GM18858 (cell line): ENCODE results near the gene RNASE7.
"Not testable (repeated sequence)": the region's sequence is repeated elsewhere in the genome, so short reads cannot be mapped to it uniquely, and the experiment has no call there.

Source experiments
- ATAC-seq: cut with Tn5 transposase; IDR thresholded peaks from one replicate; pipeline ENCODE4 v1.9.1; 2021; ENCODE audit not compliant: unreplicated experiment

Gene RNASE7

GRCh38 chr14:21023174-21023573 is 19.0 kb upstream of the RNASE7 start:
- ATAC-seq: no peak

- no peak for ATAC-seq
Measured at GRCh38 chr14:21023817-21024584, 18.2 kb upstream of the RNASE7 start.

- no peak for ATAC-seq
Measured at GRCh38 chr14:21024585-21025370, 17.4 kb upstream of the RNASE7 start, which contains the start of gene NDRG2. NDRG2 (minus strand) TSS chr14:21025061; CDS start chr14:21023315, 1,746 bp downstream.

GRCh38 chr14:21025371-21026273 is 16.5 kb upstream of the RNASE7 start:
- no peak for ATAC-seq

DNA sequence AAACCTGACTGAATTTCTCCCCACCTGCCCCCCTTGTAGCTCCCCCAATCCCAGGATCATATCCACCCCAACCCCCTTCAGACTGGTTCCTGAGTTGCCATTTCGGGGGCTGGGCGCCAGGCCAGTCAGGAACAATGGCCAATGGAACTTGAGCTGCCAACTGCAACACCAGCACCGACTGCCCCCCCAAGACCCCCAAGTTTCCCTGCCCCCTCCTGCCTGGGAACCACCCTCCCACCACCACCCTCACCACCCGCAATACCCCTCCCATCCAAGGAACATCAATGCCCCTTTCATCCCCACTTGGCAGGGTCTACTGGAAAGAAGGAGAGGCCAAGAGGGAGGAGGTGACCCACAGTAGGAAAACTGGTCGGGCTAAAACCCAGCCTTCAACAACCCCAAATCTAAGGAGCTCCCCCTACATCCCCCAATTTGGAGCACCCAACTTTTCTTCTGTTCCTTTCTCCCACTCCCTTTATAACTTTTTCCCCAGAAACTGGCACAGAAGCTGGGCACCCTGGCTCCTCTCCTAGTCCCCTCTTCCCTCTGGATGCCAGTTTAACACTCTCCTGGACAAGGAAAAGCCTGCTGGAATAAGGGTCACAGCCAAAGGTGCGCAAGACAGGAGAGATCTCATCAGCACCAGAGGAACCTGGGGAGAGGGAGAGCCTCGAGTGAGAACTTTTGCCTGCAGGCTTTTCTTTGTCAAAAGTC is 15.7 kb upstream of the RNASE7 start:
- ATAC-seq: no peak

DNA sequence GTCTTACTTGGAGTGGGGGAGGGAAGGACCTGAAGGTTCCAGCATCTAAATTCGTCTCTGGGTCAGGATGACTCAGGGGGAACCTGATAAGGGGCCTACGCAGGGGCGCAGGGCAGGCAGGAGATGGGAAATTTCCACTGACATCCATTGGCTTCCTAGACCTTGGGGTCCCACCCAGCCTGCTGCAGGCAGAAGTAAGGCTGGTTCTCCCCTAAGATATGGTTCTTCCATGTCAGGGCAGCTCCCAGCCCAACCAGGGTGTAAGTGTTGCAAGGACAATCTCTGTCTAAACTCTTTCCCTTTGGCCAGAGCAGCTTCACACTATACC is 15.2 kb upstream of the RNASE7 start:
- ATAC-seq: no peak

- no peak for ATAC-seq
Measured at GRCh38 chr14:21029917-21030316, 12.2 kb upstream of the RNASE7 start, which contains the start of gene TPPP2. TPPP2 (plus strand) TSS chr14:21030217; CDS start chr14:21030582, 365 bp downstream.

DNA sequence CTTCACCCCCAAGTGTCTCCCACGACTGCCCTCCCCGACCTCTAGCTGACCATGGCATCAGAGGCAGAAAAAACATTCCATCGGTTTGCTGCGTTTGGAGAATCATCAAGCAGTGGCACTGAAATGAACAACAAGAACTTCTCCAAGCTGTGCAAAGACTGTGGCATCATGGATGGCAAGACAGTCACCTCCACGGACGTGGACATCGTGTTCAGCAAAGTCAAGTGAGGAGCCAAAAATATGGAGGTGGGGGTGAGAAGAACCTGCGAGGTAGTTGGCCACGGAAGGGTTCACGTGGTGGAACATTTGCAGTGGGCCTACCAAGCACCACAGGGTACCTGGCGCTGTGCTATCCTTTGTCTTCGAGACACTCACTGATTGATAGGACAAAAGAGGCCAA is 11.6 kb upstream of the RNASE7 start:
- no peak for ATAC-seq

GRCh38 chr14:21032326-21033132 is 9.6 kb upstream of the RNASE7 start:
- no peak for ATAC-seq

DNA sequence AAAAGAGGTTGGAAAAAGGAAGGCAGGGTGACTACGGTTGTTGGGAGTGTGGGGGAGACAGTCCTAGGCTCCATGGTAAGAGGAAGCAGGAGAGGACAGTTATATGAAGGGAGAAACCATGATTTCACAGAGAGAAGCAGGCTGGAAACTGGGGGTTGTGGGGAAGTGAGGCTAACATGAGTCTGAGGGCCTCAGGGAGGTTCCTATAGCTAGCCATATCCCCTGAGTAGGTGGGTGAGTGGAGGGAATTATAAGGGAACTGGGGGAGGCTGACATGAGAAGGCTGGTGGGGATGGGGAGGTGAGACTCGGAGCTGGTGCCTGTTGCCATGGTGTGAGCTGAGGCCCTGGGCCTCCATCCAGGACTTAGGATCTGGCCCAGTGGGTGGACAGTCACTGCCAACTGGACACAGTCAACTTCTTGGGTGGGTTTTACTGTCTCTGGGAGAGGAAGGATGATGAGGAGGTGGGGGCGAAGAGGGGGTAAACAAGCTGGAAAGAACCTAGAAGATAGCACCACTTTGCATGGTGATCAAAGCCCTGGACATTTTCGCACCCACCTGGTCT is 8.9 kb upstream of the RNASE7 start:
- no peak for ATAC-seq

DNA sequence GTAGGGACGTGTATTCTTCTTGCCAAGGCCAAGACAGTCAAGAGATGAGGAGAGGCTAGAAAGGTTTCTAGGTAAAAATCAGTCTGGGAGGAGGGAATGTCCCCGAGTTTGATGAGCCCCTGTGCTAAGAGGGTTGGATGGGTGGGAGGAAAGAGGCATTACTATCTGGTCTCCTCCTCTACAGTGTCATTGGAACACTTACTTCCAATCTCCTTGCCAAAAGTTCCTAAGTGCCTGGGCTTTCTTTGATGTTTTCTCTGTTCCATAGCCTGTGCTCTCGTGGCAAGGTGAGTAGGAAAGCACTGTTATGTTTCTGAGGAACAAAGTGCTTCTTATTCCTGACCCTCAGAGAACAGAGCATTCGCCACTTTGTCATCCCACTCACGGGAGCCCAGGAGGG is 7.5 kb upstream of the RNASE7 start, which contains the start of gene RNASE13:
Gene RNASE13, minus strand, starts transcription at position 101 of the 400 bp plus-strand sequence. CDS start 519 bp downstream, outside the sequence.
- ATAC-seq: no peak

GRCh38 chr14:21036751-21037150 is 5.4 kb upstream of the RNASE7 start:
- no peak for ATAC-seq

DNA sequence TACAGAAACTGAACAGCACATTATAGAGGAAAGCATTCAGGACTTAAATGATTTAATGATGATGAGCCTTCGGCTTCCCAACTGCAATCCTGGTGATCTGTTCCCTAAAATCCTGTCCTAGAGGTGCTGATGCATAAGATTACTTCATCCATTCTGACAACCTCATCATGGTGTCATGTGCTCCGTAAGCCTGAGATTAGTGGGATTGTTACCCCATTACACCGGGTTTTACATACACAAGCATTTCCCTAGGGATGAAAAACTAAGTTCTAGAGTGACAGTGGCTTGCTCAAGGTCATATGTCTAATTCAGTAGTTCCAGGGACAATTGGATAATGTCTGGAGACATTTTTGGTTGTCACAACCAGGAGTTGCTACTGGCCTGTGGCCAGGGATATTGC is 5.0 kb upstream of the RNASE7 start:
- ATAC-seq: no peak

DNA sequence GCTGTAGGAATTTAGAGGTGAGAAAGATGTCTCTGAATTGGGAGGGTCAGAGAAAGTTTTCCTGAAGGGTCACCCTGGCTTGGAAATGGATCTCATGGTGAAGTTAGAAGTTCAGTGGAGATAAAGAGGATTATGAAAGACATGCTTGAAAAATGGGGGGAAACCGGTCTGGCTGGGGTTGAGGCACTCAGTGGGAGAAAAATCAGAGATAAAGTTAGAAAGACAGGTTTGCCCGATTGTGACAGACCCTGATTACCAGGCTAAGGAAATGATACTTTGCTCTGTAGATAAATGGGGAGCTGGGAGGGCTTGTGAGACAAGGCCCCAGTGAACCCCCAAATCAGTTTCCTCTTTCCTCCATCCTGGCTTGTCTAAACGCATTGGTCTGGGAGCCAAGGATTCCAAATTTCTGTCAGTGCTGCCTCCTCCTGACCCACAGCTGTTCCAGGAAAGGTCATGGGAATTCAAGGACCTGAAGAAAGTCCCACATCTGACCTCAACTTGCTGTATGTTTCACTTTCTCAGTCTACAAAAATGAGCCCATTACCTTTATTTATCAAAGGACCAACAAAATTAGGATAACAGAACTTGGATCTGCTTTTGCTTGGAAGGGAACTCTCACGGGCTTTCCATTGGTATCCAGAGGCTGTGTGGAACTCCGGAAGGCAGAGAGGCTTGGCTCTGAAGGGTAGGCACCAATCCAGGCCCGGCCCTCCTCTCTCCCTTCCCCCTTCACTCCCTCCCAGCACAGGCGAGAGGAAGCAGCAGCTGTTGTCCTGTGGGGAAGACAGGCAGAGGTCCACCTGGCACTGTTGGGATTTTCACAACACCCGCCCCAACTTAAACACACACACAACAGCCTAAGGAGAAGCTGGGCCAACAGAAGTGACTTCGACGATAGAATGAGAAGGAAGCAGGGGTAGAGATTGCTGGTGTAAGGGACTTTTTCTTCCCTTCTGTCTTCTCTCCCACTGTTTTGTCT is 3.4 kb upstream of the RNASE7 start:
- ATAC-seq: no peak

DNA sequence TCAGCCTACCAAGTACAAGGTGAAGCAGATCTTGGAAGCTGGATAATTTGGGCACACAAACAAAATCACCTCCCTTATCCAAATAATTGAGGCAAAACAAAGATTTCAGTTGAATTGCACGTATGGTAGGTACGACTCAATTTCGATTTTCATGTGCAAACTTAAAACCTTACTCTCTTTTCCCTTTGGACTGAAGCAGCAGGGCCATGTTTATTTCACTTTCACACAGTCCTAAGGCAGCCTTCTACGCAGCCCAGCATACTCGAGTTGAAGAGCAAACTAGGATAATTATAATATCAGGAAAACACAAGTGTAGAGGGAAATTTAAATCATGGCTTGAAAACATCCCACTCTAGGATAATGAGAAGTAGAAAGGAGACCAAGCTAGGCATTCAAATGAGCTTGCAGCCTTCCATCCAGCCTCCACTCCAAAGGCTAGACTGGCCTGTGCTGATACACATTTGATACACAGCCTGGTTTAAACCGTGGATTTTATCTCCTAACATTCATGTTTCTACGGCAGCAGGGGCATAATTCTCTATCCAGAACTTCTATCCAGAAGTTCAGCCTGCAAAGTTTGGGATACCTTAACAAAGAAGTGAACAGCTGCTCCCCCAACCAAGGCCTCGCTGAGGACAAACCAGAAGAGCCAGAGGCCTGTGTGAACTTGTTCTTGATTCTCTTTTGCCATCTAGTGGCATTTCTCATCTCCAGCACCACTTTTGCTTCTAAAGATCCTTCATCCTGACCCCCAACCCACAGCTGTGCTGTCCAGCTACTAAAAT is 2.4 kb upstream of the RNASE7 start:
- no peak for ATAC-seq

DNA sequence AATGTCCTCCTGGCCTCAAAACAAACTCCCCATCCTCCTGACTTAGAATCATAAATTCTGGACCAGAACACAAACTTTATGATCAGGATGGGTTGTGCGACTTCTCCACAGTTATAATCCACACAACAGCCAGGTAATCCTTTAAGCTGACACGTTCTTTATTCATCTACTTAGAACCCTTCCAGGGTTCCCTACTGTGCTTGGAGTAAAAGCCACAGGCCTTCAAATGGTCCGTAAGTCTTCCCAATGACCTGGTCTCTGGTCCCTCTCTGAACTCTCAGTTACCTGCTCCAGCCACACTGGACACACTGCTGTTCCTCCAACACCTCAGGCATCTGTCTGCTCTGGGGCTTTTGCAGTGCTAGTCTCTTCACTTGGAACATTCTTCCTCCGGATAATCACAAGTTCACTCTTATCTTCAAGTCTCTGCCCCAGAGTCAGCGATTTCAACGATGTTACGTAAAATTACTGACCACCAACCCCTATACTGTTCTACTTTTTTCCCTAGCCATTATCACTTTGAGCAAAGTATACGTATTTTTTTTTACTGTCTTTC is 1.7 kb upstream of the RNASE7 start:
- ATAC-seq: no peak

DNA sequence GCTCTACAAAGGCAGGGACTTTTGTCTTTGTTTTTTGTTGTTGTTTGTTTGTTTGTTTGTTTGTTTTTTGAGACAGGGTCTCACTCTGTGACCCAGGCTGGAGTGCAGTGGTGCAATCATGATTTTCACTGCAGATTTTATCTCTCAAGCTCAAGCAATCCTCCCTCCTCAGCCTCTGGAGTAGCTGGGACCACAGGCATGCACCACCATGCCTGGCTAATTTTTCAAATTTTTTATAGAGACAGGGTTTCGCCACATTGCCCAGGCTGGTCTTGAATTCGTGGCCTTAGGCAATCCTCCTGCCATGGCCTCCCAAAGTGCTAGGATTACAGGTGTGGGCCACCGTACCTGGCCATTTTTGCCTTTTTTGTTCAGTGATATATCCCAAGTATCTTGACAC is 1.2 kb upstream of the RNASE7 start:
- ATAC-seq: not testable (repeated sequence)
